ENCODE results near the gene ZCCHC4. TPM values are rescaled to one million over a fixed set of nuclear protein-coding genes. Genes with fewer than 3 reads are reported as not detected.
A peak's percentile ranks its signal among the peaks of the same experiment; 100 is the strongest.

The ZCCHC4 gene
- total and polyA plus RNA-seq, 2 of the 4 experiments (the other 2 are of a cell fraction) = 7.9 to 8.1 TPM

DNA sequence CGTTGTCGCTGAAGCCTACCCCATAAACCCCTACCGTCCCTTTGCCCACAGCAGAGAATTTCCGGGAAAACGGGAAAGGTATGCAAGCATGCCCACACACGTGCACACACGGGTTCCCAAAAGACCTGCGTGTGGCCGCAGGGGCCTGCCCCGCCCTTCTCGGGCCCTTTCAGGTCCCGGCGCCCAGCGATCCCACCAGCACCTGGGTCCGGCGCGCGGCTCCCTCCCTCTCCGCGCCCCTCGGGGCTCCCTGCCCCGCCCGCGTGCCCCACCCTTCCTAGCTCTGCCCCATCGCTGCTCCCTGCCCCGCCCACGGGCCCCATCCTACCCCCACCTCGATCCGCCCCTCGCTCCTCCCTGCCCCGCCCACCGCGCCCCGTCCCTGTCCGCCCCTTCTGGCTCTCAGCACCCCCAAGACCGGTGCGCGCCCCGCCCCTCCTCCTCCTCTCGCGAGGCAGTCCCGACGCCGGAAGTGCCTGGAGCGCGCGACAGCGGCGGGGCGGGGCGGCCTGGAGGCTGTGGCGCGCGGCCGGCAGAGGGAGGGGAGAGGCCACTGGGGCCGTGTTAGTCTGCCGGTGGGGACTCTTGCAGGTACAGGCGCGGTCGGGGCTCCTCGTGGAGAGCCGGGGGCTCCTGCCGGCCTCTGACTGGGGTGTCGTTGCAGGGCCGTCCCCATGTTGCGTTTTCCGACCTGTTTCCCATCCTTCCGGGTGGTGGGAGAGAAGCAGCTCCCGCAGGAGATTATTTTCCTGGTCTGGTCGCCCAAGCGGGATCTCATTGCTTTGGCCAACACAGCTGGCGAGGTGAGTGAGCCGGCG is 64.4 kb downstream of the ZCCHC4 start, which contains the start of gene ANAPC4 (continued):
- TF ChIP-seq MAZ (IDR thresholded peaks at IDR 0.05; ENCODE audit: borderline replicate concordance, low read depth, low read length) = peak; percentile 96; the same call in 1 of the 2 replicates
- TF ChIP-seq POLR2A (IDR thresholded peaks at IDR 0.05; ENCODE audit: low read depth, low read length) = no peak; the same call in 1 of the 2 replicates

DNA sequence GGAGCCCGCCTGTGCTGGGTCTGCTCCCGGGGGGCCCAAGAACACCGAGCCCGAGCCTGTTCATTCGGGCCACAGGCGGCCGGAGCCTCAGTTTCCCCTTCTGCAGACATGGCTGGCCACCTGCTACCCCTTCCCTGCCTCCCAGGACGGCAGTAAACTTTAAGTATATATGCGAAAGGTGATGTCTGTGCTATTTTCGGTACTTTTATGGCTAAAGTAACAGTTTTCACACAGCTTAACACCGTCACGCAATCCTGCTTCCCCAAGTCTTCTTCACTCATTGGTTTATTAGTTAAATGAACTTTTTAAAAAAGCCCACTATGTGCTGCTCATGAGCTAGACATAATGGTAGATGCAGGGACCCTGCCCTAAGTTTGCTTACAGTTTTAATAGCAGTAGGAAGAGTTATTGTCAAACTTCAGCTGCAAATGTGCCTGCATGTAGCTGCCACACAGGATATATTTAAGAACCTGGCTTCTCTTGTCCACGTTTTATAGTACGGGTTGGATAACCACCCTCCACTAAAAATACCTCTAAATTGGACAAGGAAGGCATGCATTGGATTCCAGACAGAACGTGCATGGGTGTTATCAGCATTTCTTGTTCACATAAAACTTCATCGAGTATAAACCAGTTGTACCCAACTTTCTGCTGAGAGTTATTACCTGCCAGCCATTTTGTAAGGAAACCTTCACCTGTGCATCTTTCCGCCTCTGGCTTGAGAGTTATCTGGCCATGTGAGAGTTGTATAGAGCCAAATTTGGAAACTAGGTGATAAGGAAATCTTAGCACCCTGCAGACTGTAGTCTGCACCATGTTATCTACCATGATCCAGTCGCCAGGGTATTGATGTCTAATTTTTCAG is 65.2 kb downstream of the ZCCHC4 start:
- H3K23ac ChIP-seq (ENCODE audit: low read depth, low read length) = peak overlapping the region; percentile 67
- no TSS peak for BruUV-seq (replicated peaks)
- H3K4me3 ChIP-seq (ENCODE audit: insufficient read depth, low read depth, low read length) = peak overlapping the region; percentile 99
- peak overlapping the region; percentile 73; the same call in 1 of the 2 replicates for H3K27ac ChIP-seq (ENCODE audit: insufficient read depth, low read length)
- POLR2A ChIA-PET (ENCODE audit: unreplicated experiment) = no interaction called here
- dilution Hi-C loops (cut with HindIII; ENCODE audit: low sequenced_read_pairs, unreplicated experiment) (no loop called here), in situ Hi-C loops (cut with MboI; ENCODE audit: low sequenced_read_pairs) (no loop called here), intact Hi-C loops (cut with micrococcal nuclease) (loop anchor here (10.0 kb wide), 1 partner anchor 523 kb away; no protein-coding TSS in a partner anchor)
- WGBS, 2 experiments (ENCODE audit: extremely low coverage in 2 of 2, insufficient read length in 1 of 2) = 25% methylated on average over 2 of the region's 18 CpGs; no CpG with 5 or more reads in 1 of the 2 experiments
- H2AK5ac ChIP-seq (ENCODE audit: low read depth, low read length) = no peak overlapping the region
- H3K4me2 ChIP-seq (ENCODE audit: low read depth, low read length) = peak overlapping the region; percentile 87
- H3K27me3 ChIP-seq (ENCODE audit: control insufficient read depth, insufficient read depth, low read length) = no peaks in the 10 kb centered on the region
- H2AK9ac ChIP-seq (replicated peaks; ENCODE audit: low read depth, low read length, poor library complexity) = peak overlapping the region; percentile 80
- no peak overlapping the region for H2BK120ac ChIP-seq (ENCODE audit: low read depth, low read length)
- peaks cover 5% of the 10 kb centered on the region; the same call in 1 of the 2 replicates for H3K36me3 ChIP-seq (ENCODE audit: control insufficient read depth, insufficient read depth, low read length)
- CTCF ChIA-PET = interaction anchor here (0.9 kb wide), 1 partner anchor 65 kb away, joined by 3 read pairs; the partner anchor contains the start of gene ZCCHC4
- peak overlapping the region; percentile 92 for H3K9ac ChIP-seq (ENCODE audit: low read depth, low read length)
- H4K8ac ChIP-seq (ENCODE audit: low read depth in 2 of 2, low read length in 2 of 2) = peak overlapping the region; percentile 52 to 72
- H3K56ac ChIP-seq (ENCODE audit: extremely low read depth, insufficient read depth, low read length) = peak overlapping the region; percentile 63
- no peaks in the 10 kb centered on the region for H3K9me3 ChIP-seq (ENCODE audit: control insufficient read depth, insufficient read depth, low read length)
- no peak overlapping the region for H3K18ac ChIP-seq (ENCODE audit: low read depth, low read length)
- no peak overlapping the region for H2BK20ac ChIP-seq (ENCODE audit: low read depth, low read length)
- ATAC-seq (ENCODE audit: low read depth) = no peak
- no peak for DNase-seq
- H2BK5ac ChIP-seq (ENCODE audit: low read depth, low read length, poor library complexity, severe bottlenecking) = peak overlapping the region; percentile 5
- H3K14ac ChIP-seq (replicated peaks; ENCODE audit: low read depth, low read length) = peak overlapping the region; percentile 87
- no peaks in the 10 kb centered on the region for H4K20me1 ChIP-seq (ENCODE audit: insufficient read depth, low read length)
- peak overlapping the region; percentile 54; the same call in 1 of the 2 replicates for H3K4ac ChIP-seq (ENCODE audit: low read depth, low read length)
- H3K79me1 ChIP-seq (ENCODE audit: low read depth in 1 of 2, low read length in 2 of 2) = peaks cover 23 to 29% of the 10 kb centered on the region in 2 experiments
- H4K5ac ChIP-seq (ENCODE audit: low read depth, low read length) = peak overlapping the region; percentile 93
- peak overlapping the region; percentile 97 for H2AFZ ChIP-seq (replicated peaks; ENCODE audit: low read length, poor library complexity)
- H3K9me1 ChIP-seq (ENCODE audit: insufficient read depth, low read length) = peaks cover 16% of the 10 kb centered on the region
- H4K91ac ChIP-seq (ENCODE audit: insufficient read depth, low read depth, low read length) = peak overlapping the region; percentile 38
- H2BK15ac ChIP-seq (ENCODE audit: low read depth, low read length) = no peak overlapping the region
- peaks cover 5% of the 10 kb centered on the region for H3K4me1 ChIP-seq (ENCODE audit: control insufficient read depth, insufficient read depth, low read length)
- TF ChIP-seq, protein P1, sequence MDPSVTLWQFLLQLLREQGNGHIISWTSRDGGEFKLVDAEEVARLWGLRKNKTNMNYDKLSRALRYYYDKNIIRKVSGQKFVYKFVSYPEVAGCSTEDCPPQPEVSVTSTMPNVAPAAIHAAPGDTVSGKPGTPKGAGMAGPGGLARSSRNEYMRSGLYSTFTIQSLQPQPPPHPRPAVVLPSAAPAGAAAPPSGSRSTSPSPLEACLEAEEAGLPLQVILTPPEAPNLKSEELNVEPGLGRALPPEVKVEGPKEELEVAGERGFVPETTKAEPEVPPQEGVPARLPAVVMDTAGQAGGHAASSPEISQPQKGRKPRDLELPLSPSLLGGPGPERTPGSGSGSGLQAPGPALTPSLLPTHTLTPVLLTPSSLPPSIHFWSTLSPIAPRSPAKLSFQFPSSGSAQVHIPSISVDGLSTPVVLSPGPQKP (IDR thresholded peaks at IDR 0.05; ENCODE audit: borderline replicate concordance, low read depth, low read length) = no peak
- TF ChIP-seq, protein P2, sequence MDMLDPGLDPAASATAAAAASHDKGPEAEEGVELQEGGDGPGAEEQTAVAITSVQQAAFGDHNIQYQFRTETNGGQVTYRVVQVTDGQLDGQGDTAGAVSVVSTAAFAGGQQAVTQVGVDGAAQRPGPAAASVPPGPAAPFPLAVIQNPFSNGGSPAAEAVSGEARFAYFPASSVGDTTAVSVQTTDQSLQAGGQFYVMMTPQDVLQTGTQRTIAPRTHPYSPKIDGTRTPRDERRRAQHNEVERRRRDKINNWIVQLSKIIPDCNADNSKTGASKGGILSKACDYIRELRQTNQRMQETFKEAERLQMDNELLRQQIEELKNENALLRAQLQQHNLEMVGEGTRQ (IDR thresholded peaks at IDR 0.05; ENCODE audit: low read depth, low read length) = no peak
- TF ChIP-seq RFX5 (IDR thresholded peaks at IDR 0.05; ENCODE audit: low read depth, low read length) = no peak
- no peak for TF ChIP-seq SMC3 (IDR thresholded peaks at IDR 0.05; ENCODE audit: low read depth, low read length)
- TF ChIP-seq RAD21 (IDR thresholded peaks at IDR 0.05; ENCODE audit: low read length) = no peak
- TF ChIP-seq BHLHE40 (IDR thresholded peaks at IDR 0.05; ENCODE audit: low read depth, low read length) = no peak
- TF ChIP-seq, protein P3, sequence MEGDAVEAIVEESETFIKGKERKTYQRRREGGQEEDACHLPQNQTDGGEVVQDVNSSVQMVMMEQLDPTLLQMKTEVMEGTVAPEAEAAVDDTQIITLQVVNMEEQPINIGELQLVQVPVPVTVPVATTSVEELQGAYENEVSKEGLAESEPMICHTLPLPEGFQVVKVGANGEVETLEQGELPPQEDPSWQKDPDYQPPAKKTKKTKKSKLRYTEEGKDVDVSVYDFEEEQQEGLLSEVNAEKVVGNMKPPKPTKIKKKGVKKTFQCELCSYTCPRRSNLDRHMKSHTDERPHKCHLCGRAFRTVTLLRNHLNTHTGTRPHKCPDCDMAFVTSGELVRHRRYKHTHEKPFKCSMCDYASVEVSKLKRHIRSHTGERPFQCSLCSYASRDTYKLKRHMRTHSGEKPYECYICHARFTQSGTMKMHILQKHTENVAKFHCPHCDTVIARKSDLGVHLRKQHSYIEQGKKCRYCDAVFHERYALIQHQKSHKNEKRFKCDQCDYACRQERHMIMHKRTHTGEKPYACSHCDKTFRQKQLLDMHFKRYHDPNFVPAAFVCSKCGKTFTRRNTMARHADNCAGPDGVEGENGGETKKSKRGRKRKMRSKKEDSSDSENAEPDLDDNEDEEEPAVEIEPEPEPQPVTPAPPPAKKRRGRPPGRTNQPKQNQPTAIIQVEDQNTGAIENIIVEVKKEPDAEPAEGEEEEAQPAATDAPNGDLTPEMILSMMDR (conservative IDR thresholded peaks at IDR 0.05; ENCODE audit: low read depth, low read length) = no peak

All from IMR-90 (cell line).